Right renal cortex interstitium (tissue), 3 donors: ENCODE measurements around the gene ZNF709. TPM values are rescaled to one million over a fixed set of nuclear protein-coding genes. Genes with fewer than 3 reads are reported as not detected.
"Not testable (repeated sequence)": the region's sequence is repeated elsewhere in the genome, so short reads cannot be mapped to it uniquely, and the experiment has no call there.

Experiments
- DNase-seq, 3 donors: peaks; one replicate each; pipeline ENCODE4 v3.0.0-alpha.2; 2013; ENCODE audit warnings: low read depth in 3 of 3, low spot score in 2 of 3
- polyA plus RNA-seq, 3 donors: library from polyadenylated mRNA; unstranded; fragments of 120-200 nt; gene quantifications; one replicate each; pipeline ENCODE4 v1.2.1, GENCODE V29; 2013; ENCODE audit not compliant: insufficient read length in 3 of 3

Gene ZNF709
- polyA plus RNA-seq, 3 donors: 8.2 to 9.2 (median 8.6) TPM

DNA sequence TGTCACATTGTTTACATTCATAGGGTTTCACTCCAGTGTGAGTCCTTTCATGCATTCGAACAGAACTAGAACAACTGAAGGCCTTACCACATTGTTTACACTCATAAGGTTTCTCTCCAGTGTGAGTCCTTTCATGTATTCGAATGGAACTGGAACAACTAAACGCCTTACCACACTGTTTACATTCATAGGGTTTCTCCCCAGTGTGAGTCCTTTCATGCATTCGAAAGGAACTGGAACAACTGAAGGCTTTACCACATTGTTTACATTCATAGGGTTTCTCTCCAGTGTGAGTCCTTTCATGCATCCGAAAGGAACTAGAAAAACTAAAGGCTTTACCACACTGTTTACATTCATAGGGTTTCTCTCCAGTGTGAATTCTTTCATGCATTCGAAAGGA, 20.5 kb downstream of the ZNF709 start:
- not testable (repeated sequence) for DNase-seq

DNA sequence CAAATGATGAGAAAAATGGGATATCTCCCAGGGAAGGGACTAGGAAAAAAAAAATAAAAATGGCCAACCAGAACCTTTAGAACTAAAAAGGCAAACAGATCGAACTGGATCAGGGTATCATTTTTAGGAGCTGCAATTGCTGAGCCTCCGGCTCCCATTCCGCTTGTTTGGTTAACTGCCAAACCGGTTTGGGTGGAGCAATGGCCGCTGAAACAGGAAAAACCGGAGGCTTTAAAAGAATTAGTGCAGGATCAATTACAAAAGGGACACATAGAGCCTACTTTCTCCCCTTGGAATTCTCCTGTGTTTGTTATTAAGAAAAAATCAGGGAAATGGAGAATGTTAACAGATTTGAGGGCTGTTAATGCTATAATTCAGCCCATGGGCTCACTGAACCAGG, 31.1 kb downstream of the ZNF709 start:
- DNase-seq: no peak

DNA sequence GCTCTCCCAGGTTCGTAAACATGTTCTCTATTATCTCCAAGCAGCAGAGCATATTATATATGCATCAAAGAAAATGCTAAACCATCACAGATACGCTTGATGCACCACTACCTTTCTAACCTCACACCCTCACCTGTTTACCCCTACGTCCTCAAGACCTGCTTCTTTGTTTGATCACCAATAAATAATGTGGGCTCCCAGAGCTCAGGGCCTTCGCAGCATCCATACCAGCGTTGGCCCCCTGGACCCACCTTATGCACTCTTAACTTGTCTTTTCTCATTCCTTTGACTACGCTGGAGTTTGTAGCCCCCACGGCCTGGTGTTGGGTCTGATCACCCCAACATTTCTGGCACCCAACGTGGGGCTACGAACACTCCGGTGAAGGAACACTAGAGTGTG, 33.8 kb downstream of the ZNF709 start:
- no peak for DNase-seq

DNA sequence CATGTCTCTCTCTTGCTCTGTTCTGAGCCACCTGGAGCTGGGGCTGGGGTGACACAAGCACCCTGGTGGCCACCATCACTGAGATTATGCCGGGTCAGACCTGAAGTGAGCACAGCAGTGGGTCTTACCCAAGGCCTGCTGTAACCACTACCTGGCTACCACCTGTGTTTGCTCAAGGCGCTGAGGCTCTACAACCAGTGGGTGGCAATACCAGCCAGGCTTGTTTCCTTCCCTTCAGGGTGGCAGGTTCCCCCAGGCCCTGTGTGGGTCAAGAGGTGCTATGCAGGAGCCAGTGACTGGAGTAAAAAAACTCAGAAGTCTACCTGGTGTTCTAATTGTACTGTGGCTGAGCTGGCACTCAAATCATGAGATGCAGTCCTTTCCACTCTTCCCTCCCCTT, 35.8 kb downstream of the ZNF709 start:
- DNase-seq: no peak

DNA sequence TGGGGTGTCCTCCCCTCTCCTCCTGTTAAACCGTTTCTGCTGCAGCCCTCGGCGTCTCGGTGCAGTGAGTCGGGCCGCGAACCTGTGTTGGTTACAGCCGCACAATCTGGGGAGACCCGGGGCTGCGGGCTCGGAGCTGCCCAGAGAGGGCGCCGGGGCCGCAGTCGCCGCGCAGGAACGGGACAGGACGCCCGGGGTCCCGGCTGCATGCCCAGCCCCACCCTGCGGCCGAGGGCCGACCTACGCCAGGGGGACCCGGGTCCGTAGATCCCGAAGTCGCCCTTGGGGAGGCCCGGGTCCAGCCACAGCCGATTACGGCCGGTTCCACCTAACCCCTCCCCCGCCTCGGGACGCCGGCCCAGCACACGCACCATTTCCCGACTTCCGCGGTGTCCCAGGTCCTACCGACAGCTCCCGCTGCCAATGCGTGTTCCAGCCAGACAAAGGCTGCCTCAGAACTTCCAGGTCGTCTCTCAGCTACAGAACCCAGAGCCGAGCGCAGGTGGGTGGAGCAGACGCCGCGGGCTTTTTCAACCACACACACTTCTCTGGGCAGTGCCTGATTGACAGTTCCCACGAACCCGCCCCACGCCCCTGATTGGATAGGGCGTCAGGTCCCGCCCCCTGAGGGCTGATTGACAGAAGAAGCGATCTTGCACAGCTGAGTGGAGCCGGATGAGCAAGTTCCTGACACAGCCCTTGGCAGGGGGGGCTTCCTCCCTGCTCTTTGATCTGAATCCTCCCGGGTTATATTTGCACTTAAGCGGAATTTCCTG, 43.9 kb downstream of the ZNF709 start, which contains the start of gene ZNF443:
Gene ZNF443, minus strand, starts transcription at position 481 of the 776 bp plus-strand sequence. Its CDS starts 107 bp downstream, at position 374.
- peak; percentile 90 to 97 (median 97) for DNase-seq

DNA sequence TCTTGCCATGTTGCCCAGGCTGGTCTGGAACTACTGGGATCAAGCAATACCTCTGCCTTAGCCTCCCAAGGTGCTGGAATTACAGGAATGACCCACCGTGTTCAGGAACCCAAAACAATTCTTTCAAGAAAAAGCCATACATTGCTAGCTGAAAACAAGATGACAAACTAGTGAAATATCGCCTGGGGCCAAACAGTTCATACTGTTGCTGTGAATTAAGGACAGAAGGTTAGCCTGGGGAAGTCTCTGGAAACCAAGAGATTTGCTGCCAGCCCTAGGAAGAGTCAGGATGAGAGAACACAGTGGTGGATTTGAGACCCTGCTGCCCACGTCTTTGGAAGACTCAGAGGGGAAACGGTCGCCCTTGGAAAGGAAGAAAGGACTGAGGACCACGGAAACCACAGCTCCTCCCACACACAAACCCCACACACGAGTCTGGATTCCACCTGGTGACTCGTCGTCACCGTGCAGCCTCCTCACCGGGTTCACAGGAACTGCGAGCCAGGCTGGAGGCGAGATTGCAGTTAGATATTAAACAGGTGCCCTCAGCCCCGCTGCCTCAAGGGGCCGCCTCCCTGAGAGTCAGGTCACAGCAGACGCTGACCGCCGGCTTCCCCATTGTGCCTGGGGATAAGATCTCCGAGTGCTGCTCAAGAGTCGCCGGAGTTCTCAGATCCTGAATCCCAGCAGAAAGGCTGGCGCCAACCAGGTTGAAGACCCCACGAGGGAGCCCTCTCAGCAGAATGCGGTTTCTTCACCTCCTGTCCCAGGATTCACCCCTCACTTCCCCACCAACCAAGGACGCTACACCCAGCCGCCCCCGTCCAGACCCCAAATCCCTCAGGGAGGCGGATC, 44.7 kb downstream of the ZNF709 start:
- peak in 1 of 3 donors; percentile 15 for DNase-seq

DNA sequence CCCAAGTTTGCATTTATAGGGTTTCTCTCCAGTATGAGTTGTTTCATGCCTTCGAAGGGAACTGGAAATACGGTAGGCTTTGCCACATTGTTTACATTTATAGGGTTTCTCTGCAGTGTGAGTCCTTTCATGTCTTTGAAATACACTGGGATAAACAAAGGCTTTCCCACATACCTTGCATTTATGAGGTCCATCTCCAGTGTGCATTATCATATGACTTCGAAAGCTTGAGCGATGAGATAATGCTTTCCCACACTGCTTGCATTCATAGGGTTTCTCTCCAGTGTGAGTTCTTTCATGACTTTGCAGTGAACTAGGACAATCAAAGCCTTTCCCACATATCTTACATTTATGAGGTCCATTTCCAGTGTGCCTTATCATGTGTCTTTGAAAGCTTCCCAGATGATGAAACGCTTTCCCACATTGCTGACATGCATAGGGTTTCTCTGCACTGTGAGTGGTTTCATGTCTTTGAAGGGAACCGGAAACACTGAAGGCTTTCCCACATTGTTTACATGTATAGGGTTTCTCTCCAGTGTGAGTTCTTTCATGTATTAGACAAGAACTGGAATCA, 53.8 kb downstream of the ZNF709 start:
- DNase-seq: not testable (repeated sequence)

DNA sequence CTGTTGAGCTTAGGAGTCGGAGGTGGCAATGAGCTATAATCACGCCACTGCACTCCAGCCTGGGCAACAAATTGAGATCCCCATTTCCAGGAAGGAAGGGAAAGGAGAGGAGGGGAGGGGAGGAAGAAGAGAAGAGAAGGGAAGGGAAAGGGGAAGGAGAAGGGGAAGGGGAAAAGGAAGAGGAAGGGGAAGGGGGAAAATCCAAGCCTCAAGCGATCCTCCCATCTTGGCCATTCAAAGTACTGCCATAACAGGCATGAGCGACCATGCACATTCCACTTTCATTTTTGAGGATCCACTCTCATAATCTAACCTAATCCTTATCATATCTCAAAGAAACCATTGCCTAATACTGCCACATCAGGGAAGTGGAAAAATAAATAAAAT, 58.7 kb downstream of the ZNF709 start:
- no peak for DNase-seq

DNA sequence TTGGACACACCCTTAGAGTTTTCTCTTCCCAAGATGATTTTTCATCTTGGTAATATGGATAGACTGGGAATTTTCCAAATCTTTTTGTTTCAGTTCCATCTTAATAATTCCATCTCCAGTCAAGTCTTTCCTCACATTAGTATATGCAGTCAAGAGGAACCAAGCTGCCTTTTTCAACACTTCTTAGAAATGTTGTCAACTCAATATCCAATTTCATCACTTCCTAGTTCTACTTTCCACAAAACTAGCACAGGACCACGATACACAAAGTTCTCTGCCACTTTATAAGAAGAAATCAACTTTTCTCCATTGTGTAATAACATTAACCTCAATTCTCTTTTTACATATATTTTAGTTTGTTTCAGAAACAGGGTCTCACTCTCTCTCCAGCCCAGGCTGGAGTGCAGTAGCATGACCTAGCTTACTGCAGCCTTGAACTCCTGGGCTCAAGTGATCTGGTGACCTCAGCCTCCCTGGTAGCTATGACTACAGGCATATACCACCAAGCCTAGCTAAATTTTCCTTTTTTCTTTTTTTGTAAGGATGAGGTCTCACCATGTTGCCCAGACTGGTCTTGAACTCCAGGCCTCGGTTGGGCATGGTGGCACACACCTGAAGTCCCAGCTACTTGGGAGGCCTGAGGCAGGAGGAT, 59.3 kb downstream of the ZNF709 start:
- DNase-seq: no peak

DNA sequence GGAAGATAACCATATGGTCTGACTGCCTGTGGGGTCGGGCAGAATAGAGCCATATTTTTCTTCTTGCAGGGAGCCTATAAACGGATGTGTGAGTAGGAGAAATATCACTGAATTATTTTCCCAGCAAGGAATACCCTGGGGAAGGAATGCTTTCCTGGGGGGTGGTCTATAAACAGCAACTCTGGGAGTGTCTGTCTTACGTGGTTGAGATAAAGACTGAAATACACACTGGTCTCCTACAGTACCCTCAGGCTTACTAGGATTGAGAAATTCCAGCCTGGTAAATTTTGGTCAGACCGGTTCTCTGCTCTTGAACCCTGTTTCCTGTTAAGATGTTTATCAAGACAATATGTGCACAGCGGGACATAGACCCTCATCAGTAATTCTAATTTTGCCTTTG, 67.3 kb downstream of the ZNF709 start:
- not testable (repeated sequence) for DNase-seq

DNA sequence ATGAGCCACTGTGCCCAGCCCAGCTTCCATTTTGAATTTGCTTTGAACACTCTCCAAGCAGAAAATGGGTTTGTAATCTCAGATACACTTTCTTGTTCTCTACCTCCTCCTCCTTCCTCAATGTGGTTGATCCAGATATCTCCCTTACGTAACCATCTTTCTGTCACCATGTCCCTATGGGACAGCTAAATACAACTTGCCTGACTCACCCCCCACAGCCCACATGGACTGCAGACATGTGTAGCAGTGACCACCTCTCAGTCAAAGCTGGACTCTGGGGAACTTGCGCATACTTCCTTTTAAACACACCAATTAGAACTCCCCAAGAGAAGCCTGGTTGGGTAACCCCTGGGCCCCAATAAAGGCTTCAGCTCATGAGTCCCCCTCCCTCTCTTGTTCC, 72.7 kb downstream of the ZNF709 start:
- DNase-seq: no peak

Other genes with a start within 250 kb of the ZNF709 start
- gene ZNF44, start 189.9 kb downstream of the ZNF709 start, polyA plus RNA-seq: 10 to 100 TPM; 46.4 to 56.1 (median 48.3) TPM
- 1 to 10 TPM; 4.2 to 6.0 (median 4.9) TPM for gene ZNF563, start 151.2 kb downstream of the ZNF709 start, polyA plus RNA-seq
- 1 to 10 TPM; 7.0 to 8.4 (median 7.8) TPM for gene ZNF442, start 119.1 kb downstream of the ZNF709 start, polyA plus RNA-seq
- 1 to 10 TPM; 8.2 to 9.3 (median 8.7) TPM for gene ZNF799, start 83.5 kb downstream of the ZNF709 start, polyA plus RNA-seq
- gene ZNF443, start 43.8 kb downstream of the ZNF709 start, polyA plus RNA-seq: 10 to 100 TPM; 11.1 to 12.8 (median 11.3) TPM
- gene ZNF564, start 66.7 kb upstream of the ZNF709 start, polyA plus RNA-seq: 10 to 100 TPM; 13.8 to 15.4 (median 14.3) TPM
- gene ZNF490, start 126.0 kb upstream of the ZNF709 start, polyA plus RNA-seq: 1 to 10 TPM; 3.3 to 5.3 (median 4.7) TPM
- 10 to 100 TPM; 21.3 to 25.4 (median 23.2) TPM for gene ZNF791, start 126.1 kb upstream of the ZNF709 start, polyA plus RNA-seq
- gene MAN2B1, start 181.9 kb upstream of the ZNF709 start, polyA plus RNA-seq: 10 to 100 TPM; 23.6 to 26.0 (median 24.1) TPM
- gene WDR83, start 182.0 kb upstream of the ZNF709 start, polyA plus RNA-seq: 10 to 100 TPM; 11.9 to 14.5 (median 13.7) TPM
- 10 to 100 TPM; 72.8 to 76.2 (median 72.9) TPM for gene DHPS, start 197.1 kb upstream of the ZNF709 start, polyA plus RNA-seq
- not detected for gene GNG14, start 203.2 kb upstream of the ZNF709 start, polyA plus RNA-seq
- 10 to 100 TPM; 12.0 to 14.3 (median 12.6) TPM for gene FBXW9, start 211.8 kb upstream of the ZNF709 start, polyA plus RNA-seq
- 10 to 100 TPM; 62.2 to 66.0 (median 62.9) TPM for gene TNPO2, start 239.1 kb upstream of the ZNF709 start, polyA plus RNA-seq
- gene TRIR, start 249.9 kb upstream of the ZNF709 start, polyA plus RNA-seq: 100 to 1,000 TPM; 125 to 160 (median 151) TPM